VCaP (cell line): ENCODE results near the gene PKP4.
"Not testable (repeated sequence)": the region's sequence is repeated elsewhere in the genome, so short reads cannot be mapped to it uniquely, and the experiment has no call there.

Experiments used
- H3K27ac ChIP-seq: fragments of 450-650 bp; 2 replicates; pipeline ENCODE4 v1.5.1; 2017
- CTCF ChIP-seq: fragments of 450-650 bp; conservative IDR thresholded peaks from 2 replicates; pipeline ENCODE4 v1.5.1; 2017; ENCODE audit warnings: mild to moderate bottlenecking, moderate library complexity

Gene PKP4

GRCh38 chr2:158701101-158701500 lies 244.3 kb downstream of the PKP4 start:
- TF ChIP-seq CTCF = no peak
- H3K27ac ChIP-seq = no peak overlapping the region

GRCh38 chr2:158702740-158703139 lies 246.0 kb downstream of the PKP4 start:
- H3K27ac ChIP-seq = no peak overlapping the region
- no peak for TF ChIP-seq CTCF

- H3K27ac ChIP-seq = not testable (repeated sequence)
These were observed 248.1 kb downstream of the PKP4 start for GRCh38 chr2:158704724-158705465.

GRCh38 chr2:158712791-158713522 lies 256.2 kb downstream of the PKP4 start:
- no peak for TF ChIP-seq CTCF
- H3K27ac ChIP-seq = no peak overlapping the region

- no peak for TF ChIP-seq CTCF
These were observed 256.9 kb downstream of the PKP4 start for GRCh38 chr2:158713523-158714138.

GRCh38 chr2:158714420-158714819 lies 257.7 kb downstream of the PKP4 start:
- no peak for TF ChIP-seq CTCF

More at GRCh38 chr2:158713523-158714138, 256.9 kb downstream of the PKP4 start:
- no peak overlapping the region for H3K27ac ChIP-seq

GRCh38 chr2:158715357-158715756 lies 258.6 kb downstream of the PKP4 start:
- no peak overlapping the region for H3K27ac ChIP-seq
- TF ChIP-seq CTCF = no peak

More at GRCh38 chr2:158714420-158714819, 257.7 kb downstream of the PKP4 start:
- no peak overlapping the region for H3K27ac ChIP-seq
